Subcutaneous adipose tissue (tissue), 4 donors: ENCODE results near the gene CHD9. TPM values are rescaled to one million over a fixed set of nuclear protein-coding genes. Genes with fewer than 3 reads are reported as not detected.

Experiments used
- total RNA-seq, 4 donors: library from RNA; depleted of rRNA; stranded (reverse); fragments of >200 nt; gene quantifications; one replicate each; pipeline ENCODE4 v1.1.0, GENCODE V29; 2016
- TF ChIP-seq, protein P1 (sequence below): fragments of 450-650 bp; IDR thresholded peaks from one replicate; pipeline ENCODE4 v1.5.1; 2016; ENCODE audit warnings: low read depth, mild to moderate bottlenecking, control low read depth, antibody characterized with exemption, moderate library complexity

Gene CHD9
- total RNA-seq, 4 donors from 2014 or later = 78.0 to 113 (median 101) TPM

DNA sequence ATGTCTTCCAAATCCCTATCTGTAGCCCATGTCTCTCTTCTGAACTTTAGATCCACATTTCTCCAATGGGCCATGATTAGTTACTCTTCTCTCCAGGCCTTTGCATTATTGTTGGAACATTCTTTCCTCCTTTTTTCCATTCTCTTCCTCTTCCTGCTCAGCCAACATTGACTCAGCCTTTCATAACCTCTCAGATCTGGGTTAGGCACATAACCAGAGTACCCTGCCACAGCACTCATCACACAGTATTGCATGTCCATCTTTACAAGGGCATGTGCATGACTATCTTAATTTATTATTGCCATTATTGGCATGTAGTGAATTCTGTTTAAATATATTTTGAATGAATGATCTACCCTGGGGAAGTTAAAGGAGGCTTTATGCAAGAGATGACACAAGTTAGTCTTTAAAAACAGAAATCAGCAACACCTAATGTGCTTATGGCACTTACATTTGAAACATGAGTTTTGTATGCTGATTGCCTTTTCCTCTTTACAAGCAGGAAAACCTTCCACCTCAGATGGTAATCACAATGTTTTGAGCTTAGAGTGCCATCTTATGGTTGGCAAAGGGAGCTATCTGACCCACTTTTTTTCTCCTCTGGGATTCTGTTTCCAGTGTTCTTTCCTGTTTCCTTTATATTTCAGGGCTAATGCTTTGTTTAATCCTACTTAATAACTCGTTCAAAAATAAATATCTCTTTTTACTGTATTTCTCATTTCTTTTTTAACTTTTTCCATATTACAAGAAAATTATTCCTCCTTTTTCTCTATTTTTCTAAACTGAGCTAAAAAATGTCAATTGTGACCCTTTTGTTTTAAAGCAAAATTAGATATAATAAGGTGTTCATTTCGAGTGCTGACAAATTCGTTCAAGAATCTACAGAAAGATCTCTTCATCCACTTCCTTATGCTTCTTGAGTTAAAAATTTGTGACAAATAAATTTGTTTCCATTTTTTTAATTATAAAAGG is 228.5 kb downstream of the CHD9 start:
- TF ChIP-seq, protein P1, sequence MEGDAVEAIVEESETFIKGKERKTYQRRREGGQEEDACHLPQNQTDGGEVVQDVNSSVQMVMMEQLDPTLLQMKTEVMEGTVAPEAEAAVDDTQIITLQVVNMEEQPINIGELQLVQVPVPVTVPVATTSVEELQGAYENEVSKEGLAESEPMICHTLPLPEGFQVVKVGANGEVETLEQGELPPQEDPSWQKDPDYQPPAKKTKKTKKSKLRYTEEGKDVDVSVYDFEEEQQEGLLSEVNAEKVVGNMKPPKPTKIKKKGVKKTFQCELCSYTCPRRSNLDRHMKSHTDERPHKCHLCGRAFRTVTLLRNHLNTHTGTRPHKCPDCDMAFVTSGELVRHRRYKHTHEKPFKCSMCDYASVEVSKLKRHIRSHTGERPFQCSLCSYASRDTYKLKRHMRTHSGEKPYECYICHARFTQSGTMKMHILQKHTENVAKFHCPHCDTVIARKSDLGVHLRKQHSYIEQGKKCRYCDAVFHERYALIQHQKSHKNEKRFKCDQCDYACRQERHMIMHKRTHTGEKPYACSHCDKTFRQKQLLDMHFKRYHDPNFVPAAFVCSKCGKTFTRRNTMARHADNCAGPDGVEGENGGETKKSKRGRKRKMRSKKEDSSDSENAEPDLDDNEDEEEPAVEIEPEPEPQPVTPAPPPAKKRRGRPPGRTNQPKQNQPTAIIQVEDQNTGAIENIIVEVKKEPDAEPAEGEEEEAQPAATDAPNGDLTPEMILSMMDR = no peak

DNA sequence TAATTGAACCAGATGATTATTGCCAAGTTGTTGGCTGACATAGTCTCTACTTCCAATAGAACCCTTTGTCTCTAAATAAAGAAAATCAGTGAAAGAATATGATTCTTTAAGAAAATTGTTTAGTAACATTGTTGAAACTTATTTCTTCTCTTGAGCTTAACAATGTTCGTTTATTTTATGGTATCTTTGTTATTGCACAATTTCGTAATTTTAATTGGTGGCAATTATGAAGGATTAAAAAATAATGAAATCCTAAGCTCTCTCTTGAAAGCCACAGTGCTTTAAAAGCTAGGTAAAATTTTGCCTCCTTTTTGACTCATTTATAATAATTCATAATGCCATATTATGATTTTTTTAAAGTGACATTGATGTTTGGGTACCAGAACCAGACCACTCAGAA is 230.4 kb downstream of the CHD9 start:
- TF ChIP-seq, protein P1 = no peak

- TF ChIP-seq, protein P1 = no peak
Measured at GRCh38 chr16:53290520-53290919, 235.7 kb downstream of the CHD9 start.

DNA sequence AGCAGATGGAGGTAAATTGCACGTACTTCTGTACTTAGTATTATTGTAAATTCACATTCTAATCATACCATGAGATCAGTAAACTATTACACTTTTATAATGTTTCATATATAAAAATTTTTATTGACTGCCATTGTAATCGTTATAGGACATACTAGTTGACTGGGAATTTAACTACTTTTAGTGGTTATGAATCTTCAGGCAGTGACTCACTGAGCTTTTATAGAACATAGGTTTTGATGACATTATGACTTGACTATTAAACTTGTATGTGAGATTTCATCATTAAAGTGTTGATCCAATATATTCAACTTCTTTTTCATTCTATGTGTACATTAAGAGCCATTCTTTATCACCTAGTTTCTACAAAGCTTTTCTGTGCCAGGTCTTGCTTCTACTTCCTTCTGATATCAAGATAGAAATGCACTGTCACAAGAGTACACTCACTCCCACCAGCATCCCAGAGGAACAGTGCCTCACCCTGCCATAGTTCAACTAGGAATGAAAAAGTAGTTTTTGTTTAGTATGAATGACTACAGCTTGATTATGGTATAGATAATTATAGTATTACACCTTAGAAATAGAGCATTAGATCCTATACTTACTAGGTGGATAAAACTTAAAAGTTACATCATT is 237.1 kb downstream of the CHD9 start:
- TF ChIP-seq, protein P1 = no peak

GRCh38 chr16:53297477-53297876 is 242.7 kb downstream of the CHD9 start:
- TF ChIP-seq, protein P1 = no peak

- TF ChIP-seq, protein P1 = no peak
Measured at GRCh38 chr16:53304334-53304733, 249.5 kb downstream of the CHD9 start.

DNA sequence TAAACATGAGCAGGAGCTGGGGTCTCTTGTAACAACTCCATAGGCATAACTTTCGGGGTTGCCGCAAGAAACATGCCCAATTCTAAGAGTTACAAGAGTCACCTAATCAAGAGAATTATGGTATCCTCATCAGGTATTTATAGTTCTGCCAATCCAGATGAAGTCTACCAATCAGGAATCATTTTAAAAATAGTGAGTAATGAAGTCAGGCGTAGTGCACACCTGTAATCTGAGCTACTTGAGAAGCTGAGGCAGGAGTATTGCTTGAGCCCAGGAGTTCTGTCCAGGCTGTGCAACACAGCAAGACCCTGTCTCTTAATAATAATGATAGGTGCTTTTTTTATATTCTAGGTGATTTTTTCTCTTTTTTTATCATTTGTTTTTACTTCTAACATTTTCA is 251.0 kb downstream of the CHD9 start:
- TF ChIP-seq, protein P1 = no peak
